ENCODE data around the gene KRTAP5-2.

The KRTAP5-2 gene

DNA sequence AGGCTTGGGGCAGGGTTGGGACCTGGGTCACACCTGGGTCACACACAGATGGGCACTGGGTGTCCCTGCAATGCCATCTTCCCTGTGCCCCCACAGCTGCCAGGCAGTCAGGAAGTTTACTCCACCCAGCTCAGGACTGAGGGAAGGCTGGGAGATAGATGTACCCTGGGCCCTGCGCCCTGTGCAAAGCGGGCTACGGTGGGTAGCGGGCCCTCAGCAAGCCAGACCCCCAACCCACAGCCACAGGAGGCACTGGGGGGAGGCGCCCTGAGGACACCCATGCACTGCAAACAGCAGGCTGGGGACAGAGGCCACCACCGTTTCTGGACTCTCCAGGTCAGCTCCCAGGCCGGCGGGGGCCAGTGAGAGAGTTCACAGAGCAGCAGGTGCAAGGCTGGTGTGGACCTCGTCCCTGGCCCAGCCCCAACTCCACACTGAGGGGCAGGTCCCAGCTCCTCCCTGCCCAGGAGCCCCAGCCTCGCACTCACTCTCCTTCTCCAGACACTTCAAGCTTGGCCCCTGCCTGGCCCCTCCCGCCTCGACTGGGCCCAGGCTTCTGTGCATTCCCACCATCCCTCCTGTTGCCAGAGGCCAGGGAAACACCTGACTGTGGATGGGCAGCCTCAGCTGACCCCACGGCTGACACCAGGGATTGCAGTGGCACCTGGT lies 30.9 kb downstream of the KRTAP5-2 start:
- no peak for DNase-seq (ENCODE audit: low read depth)

DNA sequence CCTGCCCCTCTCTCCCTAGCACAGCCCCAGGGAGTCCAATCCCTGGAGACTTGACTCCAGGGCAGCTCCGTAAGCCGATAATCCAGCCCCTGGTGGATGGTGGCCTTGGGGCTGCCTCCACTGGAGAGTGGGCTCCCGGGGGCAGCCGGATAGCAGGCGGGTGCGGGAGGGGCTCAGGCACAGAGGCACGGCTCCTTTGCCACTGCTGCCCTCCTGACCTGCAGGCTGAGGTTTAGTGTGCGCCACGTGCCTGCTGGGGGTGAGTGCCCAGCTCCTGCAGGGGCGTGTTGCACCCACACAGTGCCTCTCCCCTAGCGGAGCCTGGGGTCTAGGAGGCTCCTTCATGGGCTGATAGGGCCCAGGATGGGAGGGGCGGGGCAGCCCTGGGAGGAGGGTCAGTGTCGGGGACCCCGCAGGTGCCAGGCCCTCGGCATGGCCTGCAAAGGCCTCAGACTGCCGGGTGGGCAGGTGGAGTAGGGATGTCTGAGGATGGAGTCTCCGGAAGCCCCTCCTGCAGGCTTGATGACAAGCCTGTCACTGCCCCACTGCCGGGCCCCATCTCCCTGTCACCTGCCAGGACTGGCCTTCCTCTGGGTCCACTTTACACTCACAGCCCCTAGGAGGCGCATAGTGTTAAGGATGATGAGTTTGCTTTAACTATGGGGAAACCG lies 31.6 kb downstream of the KRTAP5-2 start:
- no peak for DNase-seq (ENCODE audit: low read depth)

DNA sequence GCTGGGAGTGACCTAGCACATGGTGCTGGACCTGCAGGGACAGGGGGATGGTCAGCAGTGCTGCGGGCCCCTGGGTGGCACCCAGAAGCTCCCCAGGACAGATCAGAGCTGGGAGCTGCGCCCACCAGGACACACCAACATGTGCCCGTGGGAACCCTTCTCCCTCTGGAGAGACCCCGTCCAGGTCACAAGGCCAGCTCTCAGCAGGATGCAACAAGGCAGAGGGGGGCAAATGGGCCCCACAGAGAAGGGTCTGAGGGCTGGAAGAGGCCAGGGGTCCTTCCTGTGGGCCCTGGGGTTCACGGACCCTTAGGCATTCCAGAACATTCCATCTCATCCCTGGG lies 32.2 kb downstream of the KRTAP5-2 start:
- DNase-seq (ENCODE audit: low read depth), result no peak

DNA sequence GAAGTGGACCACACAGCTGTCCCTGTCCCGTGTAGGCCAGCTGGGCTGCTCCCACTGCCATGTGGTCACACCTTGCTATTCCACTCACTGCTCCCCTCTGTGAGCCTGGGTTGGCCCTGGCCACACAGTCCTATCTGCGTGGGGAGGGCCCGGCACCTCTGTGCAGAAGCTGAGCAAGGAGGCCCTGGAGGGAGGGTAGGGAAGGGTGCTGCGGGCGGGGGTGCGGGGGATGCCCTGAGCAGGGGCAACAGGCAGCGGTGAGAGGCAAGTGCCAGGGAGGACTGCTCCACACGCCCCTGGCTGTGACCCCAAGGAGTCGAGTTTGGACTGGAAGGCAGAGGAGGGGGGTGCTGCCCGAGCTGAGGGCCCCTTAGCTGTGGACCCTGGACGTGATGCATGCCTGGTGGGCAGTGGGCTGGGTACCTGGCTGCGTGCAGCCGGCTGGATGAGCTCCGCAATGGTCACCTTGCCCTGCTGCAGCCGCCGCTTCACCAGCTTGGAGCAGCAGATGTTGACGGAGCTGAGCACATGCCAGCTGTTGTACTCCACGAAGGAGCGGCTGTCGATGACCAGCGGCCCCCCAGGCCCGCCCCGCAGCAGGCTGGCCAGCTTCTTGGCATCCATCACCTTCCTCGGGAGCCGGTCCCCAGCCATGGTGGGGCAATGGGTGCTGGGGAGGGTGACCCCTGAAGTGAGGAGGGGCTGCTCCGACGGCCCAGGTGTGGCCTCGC lies 32.8 kb downstream of the KRTAP5-2 start:
- DNase-seq (ENCODE audit: low read depth), result no peak

DNA sequence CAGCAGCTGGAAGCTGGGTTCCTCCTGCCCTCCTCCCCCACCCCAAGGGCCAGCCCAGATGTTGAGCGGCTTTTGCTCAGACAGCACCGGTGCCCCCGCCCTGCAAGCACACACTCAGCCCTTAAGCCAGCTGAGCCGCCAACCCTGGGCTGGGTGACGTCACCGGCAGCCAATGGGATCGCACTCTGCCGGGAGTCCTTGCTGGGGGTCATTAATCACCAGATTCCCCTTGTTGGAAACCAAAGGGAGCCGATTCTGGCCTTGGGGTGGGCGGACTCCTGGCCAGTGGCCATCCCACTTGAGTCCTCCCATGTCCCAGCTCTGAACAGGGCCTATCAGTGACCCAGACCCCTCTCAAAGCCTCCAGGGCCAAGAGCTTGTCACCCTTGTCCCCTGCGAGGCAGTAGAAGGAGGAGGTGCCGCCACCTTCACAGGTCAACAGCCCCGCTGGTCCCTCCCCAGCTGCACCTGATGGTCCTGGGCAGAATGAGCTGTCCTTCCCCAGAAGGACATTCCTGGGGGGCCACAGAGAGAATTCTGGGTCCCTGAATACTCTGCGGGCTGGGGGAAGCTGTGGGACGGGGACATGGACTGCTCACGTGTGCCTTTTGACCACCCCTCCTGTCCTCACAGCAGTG lies 33.4 kb downstream of the KRTAP5-2 start:
- DNase-seq (ENCODE audit: low read depth), result no peak

DNA sequence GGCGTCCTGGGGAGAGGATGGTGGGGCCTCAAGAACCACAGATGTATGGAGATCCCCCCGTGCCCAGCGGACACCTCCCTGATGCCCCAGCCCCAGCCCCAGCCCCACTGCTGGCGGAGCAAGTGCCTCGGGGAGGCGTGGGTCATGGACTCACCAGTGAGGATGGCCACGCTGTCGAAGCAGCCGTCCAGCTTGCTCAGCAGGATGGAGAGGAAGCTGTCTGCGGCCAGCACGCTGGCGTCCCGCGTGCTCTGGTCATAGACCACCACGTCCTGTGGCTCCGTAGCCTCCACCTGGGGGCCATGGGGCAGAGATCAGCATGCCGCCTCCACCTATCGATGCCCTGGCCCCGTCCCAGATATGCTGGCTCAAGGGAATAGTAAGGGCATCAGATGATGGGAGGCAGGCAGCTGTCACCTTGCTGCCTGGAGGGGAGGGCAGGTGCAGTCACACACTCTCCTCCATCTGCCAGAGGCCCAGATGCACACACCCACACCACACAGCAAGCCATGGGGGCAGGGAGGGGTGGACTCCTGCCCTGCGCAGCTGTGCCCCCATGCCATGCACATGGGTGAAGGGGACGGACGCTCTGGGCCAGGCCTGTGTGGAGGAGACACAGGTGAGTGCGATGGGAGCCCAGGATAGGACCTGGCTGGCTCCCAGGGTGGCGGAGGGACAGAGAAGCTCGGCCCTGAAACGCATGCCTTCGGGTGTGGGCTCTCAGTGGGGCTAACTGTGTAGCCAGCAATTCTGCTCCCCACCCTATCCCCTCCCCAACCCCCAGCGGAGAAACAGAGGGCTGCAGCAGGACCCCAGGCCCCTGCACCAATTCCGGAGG lies 34.2 kb downstream of the KRTAP5-2 start:
- DNase-seq (ENCODE audit: low read depth), result no peak

DNA sequence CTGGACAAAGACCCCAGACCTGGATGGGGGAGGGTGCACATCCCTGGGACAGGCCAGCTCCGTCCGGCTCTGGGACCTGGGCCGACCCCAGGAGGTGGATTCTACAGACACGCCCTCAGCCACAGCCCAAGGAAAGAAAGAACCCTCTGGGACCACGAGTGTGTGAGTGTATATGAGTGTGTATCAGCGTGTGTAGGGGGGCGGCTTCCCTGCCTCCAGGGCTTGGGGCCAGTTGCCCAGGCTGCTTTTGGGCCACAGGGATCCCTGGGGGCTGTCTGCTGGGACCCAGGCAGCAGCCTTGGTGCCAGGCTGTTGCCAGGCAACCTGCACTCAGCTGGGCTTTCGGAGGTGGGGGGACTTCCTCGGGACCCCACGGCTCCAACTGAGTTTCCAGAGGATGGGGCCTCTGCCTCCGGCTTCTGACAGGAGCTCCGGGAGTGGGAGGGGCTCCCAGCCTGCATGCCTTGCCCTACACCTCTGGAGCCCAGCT lies 34.9 kb downstream of the KRTAP5-2 start:
- DNase-seq (ENCODE audit: low read depth), result no peak

DNA sequence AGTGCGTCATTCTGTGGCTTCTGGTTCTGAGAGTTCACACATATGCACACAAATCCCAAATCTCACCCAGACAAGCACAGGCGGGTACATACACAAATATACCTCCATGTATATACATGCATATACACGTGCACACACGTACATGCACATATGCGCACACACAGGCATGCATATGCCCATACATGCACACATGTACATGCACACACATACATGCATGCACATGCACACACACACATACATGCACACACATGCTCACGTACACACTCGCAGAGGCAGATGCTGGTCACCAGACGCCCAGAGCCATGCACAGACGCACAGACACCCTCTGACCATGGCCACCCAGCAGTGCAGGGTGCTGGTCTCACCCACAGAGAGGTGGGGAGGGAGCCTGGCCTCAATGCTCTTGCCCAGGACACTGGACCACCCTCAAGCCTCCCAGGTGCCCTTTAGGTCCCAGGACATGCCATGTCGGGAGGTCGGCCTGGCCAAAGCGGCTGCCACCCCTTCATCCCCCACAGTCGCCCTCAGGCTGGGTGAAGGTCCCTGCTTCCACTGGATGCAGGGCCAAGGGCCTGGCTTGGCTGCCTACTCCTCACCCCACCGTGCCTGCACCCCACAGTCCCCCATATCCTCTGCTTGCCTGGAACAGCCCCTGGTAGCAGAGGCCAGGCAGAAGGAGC lies 35.5 kb downstream of the KRTAP5-2 start:
- no peak for DNase-seq (ENCODE audit: low read depth)

DNA sequence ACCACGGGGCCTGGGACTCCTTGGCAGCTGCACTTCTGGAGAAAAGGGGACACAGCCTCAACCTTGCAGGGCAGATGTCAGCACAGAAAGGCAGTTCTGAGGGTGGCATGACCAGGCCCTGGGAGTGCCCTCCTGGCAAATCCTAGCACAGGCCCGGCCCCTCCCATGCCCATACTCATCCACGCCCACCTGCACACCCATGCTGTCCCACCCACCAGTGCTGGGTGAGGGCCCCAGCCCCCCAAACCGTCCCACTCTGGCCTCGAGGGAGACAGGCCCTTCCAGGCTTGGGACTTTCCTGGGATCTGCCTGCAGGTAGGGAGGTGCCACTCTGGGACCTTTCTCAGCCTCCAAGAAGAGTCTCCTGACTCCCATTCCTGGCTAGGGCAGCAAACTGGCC lies 36.1 kb downstream of the KRTAP5-2 start:
- no peak for DNase-seq (ENCODE audit: low read depth)

DNA sequence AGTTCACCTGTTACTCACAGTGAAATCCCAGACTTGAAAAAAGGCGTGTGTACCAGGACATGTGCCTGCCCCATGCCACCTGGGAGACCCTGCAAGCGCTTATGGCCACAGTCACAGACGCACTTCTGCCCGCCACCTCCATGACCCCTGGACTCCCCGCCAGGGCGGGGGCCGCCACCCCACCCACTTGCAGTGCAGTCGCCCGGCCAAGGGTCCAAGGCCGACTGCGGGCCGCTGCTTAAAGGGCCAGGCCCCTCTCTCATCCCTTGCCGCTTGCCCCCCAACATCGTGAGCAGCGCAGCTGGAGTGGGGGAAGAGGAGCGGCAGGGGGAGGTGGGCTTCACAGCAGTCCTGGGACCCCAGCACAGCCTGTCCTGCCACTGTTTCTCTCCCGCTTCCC lies 36.8 kb downstream of the KRTAP5-2 start:
- DNase-seq (ENCODE audit: low read depth), result no peak

DNA sequence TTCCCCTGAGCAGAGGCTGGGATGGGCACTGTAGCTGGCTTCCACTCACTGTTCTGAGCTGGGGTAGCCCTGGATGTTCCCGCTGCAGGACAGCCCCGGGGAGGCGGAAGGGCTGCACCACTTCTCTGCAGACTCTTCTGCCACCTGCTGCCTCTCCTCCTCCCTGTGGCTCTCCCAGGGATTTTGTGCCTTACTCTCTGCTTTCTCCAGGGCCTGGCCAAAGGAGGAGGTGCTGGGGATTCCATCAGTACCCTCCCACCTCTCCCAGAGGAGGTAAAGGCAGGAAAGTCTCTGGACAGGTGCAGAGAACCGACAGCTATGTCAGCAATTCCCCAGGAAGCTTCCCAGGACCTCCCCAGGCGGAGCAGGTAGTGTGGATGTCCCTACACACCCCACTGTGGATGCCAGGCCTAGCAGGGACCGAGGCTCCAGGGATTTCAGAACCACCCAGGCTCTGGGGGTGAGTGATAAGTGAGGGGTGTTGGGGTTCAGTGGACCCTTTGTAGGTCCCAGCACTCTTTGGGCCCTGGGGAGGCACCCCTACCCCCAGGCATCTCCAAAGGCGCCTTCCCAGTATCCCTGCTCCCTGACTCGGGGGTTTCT lies 37.3 kb downstream of the KRTAP5-2 start:
- DNase-seq (ENCODE audit: low read depth), result no peak

DNA sequence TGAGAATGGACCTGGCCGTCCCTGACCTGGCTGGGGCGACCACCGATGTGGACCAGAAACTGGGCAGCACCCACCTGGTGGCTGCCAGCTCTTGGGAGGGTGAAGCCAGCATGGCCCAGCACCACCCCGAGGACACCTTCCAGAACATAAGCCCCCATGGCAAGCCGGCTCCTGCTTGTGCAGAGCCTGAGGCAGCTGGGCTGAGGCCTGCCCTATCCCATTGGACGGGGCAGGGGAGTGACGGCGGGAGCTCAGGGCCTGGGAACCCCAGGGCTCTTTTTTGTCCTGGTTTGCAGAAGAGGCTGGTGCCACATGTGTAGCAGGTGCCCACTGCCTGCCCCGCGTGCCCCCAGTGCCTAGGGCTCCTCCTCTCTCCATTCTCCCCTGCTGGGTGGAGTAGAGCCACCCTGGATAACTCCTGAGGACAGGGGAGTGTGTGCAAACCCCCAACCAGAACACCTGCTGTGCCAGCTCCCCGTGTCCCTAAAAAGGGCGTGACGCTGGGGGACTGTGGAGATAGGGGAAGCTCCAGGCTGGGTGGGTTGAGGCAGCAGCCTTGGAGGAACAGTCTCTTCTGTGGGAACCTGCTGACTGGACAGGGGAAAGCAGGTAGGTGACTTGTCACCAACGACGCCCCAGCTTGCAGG lies 38.0 kb downstream of the KRTAP5-2 start:
- DNase-seq (ENCODE audit: low read depth), result no peak

DNA sequence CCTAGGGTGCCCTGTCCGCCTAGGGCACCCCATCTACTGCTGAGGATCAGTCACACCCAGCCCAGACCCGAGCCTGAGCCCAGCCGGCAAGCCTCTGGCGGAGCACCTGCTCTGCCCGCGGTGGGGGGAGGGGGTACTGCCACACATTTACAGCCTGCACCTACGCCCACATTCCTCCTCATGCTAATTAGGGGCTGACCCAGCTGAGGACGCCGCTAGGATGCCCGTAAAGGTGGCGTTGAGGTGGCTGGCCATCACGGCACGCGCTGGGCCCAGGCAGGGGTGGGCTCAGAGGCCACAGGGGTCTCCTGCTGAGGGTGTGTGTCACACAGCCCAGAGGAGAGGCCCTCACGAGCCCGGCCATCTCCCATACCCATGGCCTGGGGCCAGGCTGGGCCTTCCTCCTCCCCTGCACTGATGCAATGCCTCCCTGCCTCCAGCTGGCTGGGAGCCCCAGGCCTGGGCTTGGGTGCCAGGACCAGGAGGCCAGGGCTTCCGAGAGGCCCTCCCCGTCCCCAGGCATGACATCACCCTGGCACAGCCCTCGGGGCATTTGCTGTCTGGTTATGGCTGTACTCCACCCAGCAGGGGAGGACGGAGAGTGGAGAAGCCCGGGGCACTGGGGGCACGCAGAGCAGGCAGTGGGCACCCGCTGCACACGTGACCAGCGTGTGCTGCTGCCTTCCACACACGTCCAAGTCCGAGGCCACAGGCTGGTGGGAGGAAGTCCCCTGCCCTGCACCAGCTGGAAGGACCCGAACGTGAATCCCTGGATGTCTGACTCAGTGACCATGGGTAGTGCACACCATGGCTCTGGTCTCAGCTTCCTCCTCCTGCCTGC lies 38.8 kb downstream of the KRTAP5-2 start:
- DNase-seq (ENCODE audit: low read depth), result no peak

DNA sequence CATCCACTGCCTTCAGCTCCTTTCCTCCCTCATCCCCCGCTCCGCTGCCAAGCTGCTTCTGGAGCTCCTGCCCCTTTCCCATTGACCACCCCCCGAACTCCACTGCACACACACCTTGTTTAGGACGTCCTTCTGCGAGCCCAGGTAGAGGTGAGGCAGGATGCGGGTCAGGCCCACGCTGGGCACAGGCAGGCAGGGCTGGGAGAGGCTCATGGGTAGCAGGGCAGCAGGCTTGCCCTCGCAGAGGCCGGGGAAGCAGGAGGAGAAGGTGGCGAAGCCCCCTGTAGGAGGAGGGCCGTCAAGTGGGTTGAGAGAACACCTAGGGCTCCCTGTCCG lies 39.4 kb downstream of the KRTAP5-2 start:
- no peak for DNase-seq (ENCODE audit: low read depth)

DNA sequence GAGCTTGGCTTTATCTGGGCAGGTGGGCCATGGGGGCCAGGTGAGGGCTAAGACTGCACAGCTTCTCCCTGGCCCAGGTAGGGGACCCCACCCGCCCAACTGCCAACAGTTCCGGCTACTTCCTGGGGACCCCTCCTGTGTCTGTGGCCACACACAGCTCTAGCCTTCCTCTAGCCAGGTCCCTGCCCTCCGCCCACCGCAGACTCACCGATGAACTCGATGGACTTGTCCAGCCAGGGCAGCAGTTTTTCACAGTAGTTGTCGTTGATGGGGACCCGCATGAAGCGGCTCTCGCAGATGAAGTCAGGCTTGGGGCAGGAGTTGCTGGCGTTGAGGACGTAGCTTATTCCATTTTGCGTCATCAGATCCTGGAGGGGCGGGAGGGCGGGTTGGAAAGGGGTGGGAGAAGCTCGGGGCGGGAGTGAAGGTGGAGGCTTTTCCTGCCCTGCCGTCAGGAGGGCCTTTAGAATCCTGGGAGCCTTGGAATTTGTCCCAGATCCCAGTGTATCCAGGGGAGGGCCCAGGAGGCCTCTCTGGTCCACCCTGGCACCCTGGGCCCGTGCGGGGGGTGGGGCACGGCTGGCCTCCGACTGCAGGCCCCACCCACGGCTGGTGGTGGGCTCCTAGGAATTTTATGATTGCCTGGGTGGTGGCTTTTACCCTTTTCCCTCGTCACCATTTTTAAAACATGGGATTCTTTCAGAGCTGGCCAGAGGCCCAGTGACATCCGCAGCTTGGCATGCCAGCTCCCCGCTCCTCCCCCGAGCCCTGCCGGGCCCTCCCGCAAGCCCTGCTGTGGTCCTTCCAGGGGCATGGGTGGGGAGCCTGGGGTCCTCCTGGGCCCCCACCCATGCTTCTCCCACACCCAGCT lies 40.0 kb downstream of the KRTAP5-2 start:
- no peak for DNase-seq (ENCODE audit: low read depth)

DNA sequence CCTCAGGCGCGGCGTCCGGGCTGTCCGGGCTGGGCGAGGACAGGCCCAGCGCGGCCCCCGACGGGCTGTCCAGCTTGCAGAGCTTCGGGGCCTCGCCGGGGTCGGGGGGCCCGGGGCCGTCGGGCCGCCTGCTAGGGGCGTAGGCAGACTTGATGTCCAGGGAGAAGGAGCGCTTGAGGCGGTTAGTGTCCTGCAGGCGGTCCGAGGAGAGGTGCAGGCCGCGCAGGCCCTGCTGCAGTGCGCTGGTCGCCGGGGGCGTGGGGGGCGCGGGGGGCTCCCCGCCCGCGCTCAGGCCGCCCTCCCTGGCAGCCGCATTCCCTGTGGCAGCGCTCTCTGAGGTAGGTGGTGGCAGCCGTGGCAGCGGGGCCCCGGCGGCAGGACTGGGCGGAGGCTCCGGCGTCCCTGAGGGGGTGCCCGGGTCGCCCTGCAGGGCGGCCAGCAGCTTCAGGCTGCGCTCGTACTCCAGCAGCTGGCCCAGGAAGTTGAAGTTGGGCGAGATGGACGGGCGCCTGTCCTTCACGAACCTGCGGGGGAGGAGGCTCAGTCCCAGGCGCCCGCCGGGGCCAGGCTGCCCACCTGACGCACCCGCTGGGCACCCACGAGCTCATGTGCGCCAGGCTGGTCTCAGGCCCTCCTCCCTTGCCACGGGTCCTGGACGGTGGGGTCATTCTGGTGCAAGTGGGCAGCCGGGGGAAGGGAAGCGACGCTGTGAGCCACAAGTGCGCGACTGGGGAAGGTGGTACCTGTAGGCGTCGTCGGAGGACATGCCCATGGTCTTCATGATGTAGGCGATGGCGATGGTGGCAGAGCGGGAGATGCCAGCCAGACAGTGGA lies 40.8 kb downstream of the KRTAP5-2 start:
- DNase-seq (ENCODE audit: low read depth), result no peak

DNA sequence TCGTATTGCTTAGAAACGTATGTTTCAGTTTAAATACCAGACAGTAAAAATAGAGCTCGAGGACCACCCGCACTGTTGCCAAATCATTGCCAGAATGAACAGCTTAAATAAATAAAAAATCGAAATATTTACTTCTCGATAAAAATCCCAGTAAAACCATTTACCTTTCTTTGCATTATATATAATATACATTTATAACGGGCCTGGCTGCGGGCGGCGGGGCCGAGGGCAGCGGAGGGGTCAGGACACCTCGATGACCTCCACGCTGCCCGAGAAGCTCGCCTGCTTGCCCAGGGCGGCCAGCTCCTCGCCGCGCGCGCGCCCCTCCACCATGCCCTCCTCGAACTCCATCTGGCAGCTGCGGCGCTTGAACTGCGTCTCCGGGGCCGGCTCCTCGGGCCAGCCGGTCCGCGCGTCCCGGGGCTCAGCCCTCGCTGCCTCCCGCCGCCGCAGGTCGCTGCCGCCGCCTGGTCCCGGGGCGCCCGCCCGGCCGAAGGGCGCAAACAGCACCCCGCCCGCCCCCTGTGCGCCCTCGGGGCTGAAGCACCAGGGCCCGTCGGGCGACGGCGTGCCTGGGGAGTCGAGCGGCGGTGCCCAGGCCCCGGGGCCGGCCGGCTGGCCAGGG lies 41.7 kb downstream of the KRTAP5-2 start:
- DNase-seq (ENCODE audit: low read depth), result no peak

All from stimulated activated CD8-positive, alpha-beta memory T cell treated with anti-CD3 and anti-CD28 coated beads, Interleukin-12 subunit alpha, Interleukin-12 subunit beta, amount 100 ng/mL, for 4 hours (primary cell).